Neural progenitor cell (in vitro differentiated cells): ENCODE data around the gene RER1.

Experiments
- EZH2 ChIP-seq: fragments of 200-600 bp; sonication (generic); IDR thresholded peaks from 2 replicates; pipeline ENCODE4 v1.6.1; 2017; ENCODE audit warnings: antibody characterized with exemption, mild to moderate bottlenecking, moderate library complexity
- TF ChIP-seq, protein P1 (sequence below): fragments of 200-600 bp; sonication (generic); IDR thresholded peaks from 2 replicates; pipeline ENCODE4 v1.5.1; 2017; ENCODE audit warnings: antibody characterized with exemption, mild to moderate bottlenecking

DNA sequence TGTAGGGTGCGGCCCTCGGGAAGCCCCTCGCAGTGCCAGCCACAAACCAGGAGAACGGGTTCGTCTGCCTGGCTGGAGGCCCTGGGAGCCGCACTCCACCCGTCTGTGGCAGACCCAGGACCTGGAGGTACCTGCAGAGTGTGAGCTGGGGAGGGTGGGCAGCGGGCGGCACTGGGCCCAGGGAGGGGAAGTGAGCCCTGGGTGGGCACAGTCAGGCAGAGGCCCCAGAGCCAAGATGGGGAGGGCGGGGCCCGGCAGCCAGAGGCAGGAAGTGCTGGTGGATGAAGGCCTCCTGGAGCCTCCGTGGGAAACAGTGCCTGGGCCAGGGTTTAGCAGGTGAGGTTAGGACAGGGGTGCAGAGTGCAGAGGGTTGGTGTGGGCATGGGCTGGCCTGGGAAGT is 24.8 kb downstream of the RER1 start:
- TF ChIP-seq, protein P1, sequence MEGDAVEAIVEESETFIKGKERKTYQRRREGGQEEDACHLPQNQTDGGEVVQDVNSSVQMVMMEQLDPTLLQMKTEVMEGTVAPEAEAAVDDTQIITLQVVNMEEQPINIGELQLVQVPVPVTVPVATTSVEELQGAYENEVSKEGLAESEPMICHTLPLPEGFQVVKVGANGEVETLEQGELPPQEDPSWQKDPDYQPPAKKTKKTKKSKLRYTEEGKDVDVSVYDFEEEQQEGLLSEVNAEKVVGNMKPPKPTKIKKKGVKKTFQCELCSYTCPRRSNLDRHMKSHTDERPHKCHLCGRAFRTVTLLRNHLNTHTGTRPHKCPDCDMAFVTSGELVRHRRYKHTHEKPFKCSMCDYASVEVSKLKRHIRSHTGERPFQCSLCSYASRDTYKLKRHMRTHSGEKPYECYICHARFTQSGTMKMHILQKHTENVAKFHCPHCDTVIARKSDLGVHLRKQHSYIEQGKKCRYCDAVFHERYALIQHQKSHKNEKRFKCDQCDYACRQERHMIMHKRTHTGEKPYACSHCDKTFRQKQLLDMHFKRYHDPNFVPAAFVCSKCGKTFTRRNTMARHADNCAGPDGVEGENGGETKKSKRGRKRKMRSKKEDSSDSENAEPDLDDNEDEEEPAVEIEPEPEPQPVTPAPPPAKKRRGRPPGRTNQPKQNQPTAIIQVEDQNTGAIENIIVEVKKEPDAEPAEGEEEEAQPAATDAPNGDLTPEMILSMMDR = no peak
- no peak for TF ChIP-seq EZH2
